GM23248 (cell line): ENCODE data around the gene EIF4G3. TPM values are rescaled to one million over a fixed set of nuclear protein-coding genes. Genes with fewer than 3 reads are reported as not detected.

ENCODE experiments used
- DNase-seq: peaks from one replicate; pipeline ENCODE4 v3.0.0-alpha.2; 2015
- H2AFZ ChIP-seq: fragments of 200-600 bp; sonication (generic); 2 replicates; pipeline ENCODE4 v1.6.1; 2016; ENCODE audit warnings: antibody characterized with exemption
- H3F3A ChIP-seq: fragments of 200-600 bp; sonication (generic); 2 replicates; pipeline ENCODE4 v1.6.1; 2016; ENCODE audit warnings: mild to moderate bottlenecking, antibody characterized with exemption, mixed run types; ENCODE audit not compliant: insufficient read depth
- H3K27ac ChIP-seq: fragments of 200-600 bp; sonication (generic); 2 replicates; pipeline ENCODE4 v1.5.1; 2016; ENCODE audit warnings: mild to moderate bottlenecking
- H3K27me3 ChIP-seq: fragments of 200-600 bp; sonication (generic); replicated peaks from 2 replicates; pipeline ENCODE4 v1.6.1; 2016; ENCODE audit warnings: mild to moderate bottlenecking; ENCODE audit not compliant: insufficient read depth
- H3K36me3 ChIP-seq: fragments of 200-600 bp; sonication (generic); 2 replicates; pipeline ENCODE4 v1.6.1; 2016; ENCODE audit warnings: low read depth, mild to moderate bottlenecking
- H3K4me1 ChIP-seq: fragments of 200-600 bp; sonication (generic); 2 replicates; pipeline ENCODE4 v1.6.1; 2016; ENCODE audit warnings: mild to moderate bottlenecking; ENCODE audit not compliant: insufficient read depth
- H3K4me2 ChIP-seq: fragments of 200-600 bp; sonication (generic); one replicate; pipeline ENCODE4 v1.6.1; 2016; ENCODE audit warnings: mild to moderate bottlenecking; ENCODE audit not compliant: unreplicated experiment
- H3K4me3 ChIP-seq: fragments of 200-600 bp; sonication (generic); 2 replicates; pipeline ENCODE4 v1.5.1; 2016; ENCODE audit warnings: mild to moderate bottlenecking
- H3K79me2 ChIP-seq: fragments of 200-600 bp; sonication (generic); 2 replicates; pipeline ENCODE4 v1.6.1; 2016; ENCODE audit warnings: mild to moderate bottlenecking; ENCODE audit not compliant: insufficient read depth
- H3K9ac ChIP-seq: fragments of 200-600 bp; sonication (generic); 2 replicates; pipeline ENCODE4 v1.6.1; 2016; ENCODE audit warnings: mild to moderate bottlenecking
- H3K9me2 ChIP-seq: fragments of 200-600 bp; sonication (generic); 2 replicates; pipeline ENCODE4 v1.6.1; 2016; ENCODE audit warnings: mixed run types, mild to moderate bottlenecking, moderate library complexity; ENCODE audit not compliant: insufficient read depth
- H3K9me3 ChIP-seq: fragments of 200-600 bp; sonication (generic); one replicate; pipeline ENCODE4 v1.6.1; 2017; ENCODE audit warnings: low read depth
- H4K20me1 ChIP-seq: fragments of 200-600 bp; sonication (generic); 2 replicates; pipeline ENCODE4 v1.6.0; 2016; ENCODE audit not compliant: insufficient read depth
- EZH2 ChIP-seq: fragments of 200-600 bp; sonication (generic); IDR thresholded peaks from 2 replicates; pipeline ENCODE4 v1.6.1; 2018; ENCODE audit warnings: antibody characterized with exemption, mild to moderate bottlenecking; ENCODE audit not compliant: insufficient read depth, poor library complexity, severe bottlenecking
- EZH2phosphoT487 ChIP-seq: fragments of 200-600 bp; sonication (generic); IDR thresholded peaks from 2 replicates; pipeline ENCODE4 v1.6.1; 2018; ENCODE audit warnings: antibody characterized with exemption, moderate library complexity, mild to moderate bottlenecking, low read depth; ENCODE audit not compliant: insufficient read depth
- WGBS, 2 experiments: methylation state at CpG; one replicate each; pipeline ENCODE4 v1.1.6; 2015 to 2017; ENCODE audit warnings: low lambda C conversion rate in 2 of 2, low coverage in 1 of 2; ENCODE audit errors: missing lambda C conversion rate in 2 of 2; 5-methylcytosine and 5-hydroxymethylcytosine counted together
- in situ Hi-C: fragments of 300-500 bp; cut with MboI; formaldehyde crosslinking; loops from 2 replicates; pipeline ENCODE4 v1.15.0; 2020
- polyA plus RNA-seq: library from polyadenylated mRNA; unstranded; fragments of >200 nt; fragmentation: Nextera tagmentation; extraction: Ambion mirVana; gene quantifications from 2 replicates; pipeline ENCODE4 v1.2.1, GENCODE V29; 2016
- total RNA-seq: library from RNA; depleted of rRNA; stranded (reverse); fragments of >200 nt; shearing (Covaris generic); gene quantifications from 2 replicates; pipeline ENCODE4 v1.2.3, GENCODE V29; 2014

The EIF4G3 gene
- total and polyA plus RNA-seq, 2 experiments from 2014 or later, result 24.0 to 43.1 TPM

- peaks cover 2% of the 10 kb centered on the region; the same call in 1 of the 2 replicates for H3K4me1 ChIP-seq
- peaks cover 12% of the 10 kb centered on the region for H4K20me1 ChIP-seq
- TF ChIP-seq EZH2phosphoT487, result no peak
- TF ChIP-seq EZH2, result no peak
- no peaks in the 10 kb centered on the region for H3K9me2 ChIP-seq
- no peak overlapping the region for H3K27ac ChIP-seq
- H3F3A ChIP-seq, result no peaks in the 10 kb centered on the region; the same call in 1 of the 2 replicates
- H3K36me3 ChIP-seq, result no peaks in the 10 kb centered on the region
- H3K4me2 ChIP-seq, result no peak overlapping the region
- no peak overlapping the region for H2AFZ ChIP-seq
- in situ Hi-C loops, result no loop called here
- no peak overlapping the region for H3K9ac ChIP-seq
- no peak for DNase-seq
- peaks cover 100% of the 10 kb centered on the region for H3K79me2 ChIP-seq
- no peak overlapping the region for H3K4me3 ChIP-seq
- H3K27me3 ChIP-seq, result no peaks in the 10 kb centered on the region
- no peaks in the 10 kb centered on the region for H3K9me3 ChIP-seq
- WGBS, 2 experiments, result 88 to 93% methylated on average over 3 of the region's 3 CpGs
Measured at GRCh38 chr1:21037091-21037490, 139.6 kb downstream of the EIF4G3 start.

GRCh38 chr1:21035794-21036193 lies 140.9 kb downstream of the EIF4G3 start:
- Histone ChIP-seq H3K9me2 (no peaks in the 10 kb centered on the region), H3K4me2 (no peak overlapping the region), H3K9me3 (no peaks in the 10 kb centered on the region), H3K79me2 (peaks cover 100% of the 10 kb centered on the region), H3K4me1 (no peaks in the 10 kb centered on the region), H3K27me3 (no peaks in the 10 kb centered on the region), H4K20me1 (peaks cover 12% of the 10 kb centered on the region), H3F3A (no peaks in the 10 kb centered on the region; the same call in 1 of the 2 replicates), H3K27ac (no peak overlapping the region), H3K4me3 (no peak overlapping the region), H3K9ac (no peak overlapping the region), H3K36me3 (no peaks in the 10 kb centered on the region), H2AFZ (no peak overlapping the region)
- 64 to 72% methylated on average over 2 of the region's 2 CpGs for WGBS, 2 experiments
- in situ Hi-C loops, result no loop called here
- DNase-seq, result no peak
- TF ChIP-seq EZH2phosphoT487, result no peak
- no peak for TF ChIP-seq EZH2

- Histone ChIP-seq H3K27ac (no peak overlapping the region), H3K36me3 (no peaks in the 10 kb centered on the region), H3K4me3 (no peak overlapping the region), H3K9ac (no peak overlapping the region), H3F3A (no peaks in the 10 kb centered on the region; the same call in 1 of the 2 replicates), H4K20me1 (peaks cover 12% of the 10 kb centered on the region), H3K9me3 (no peaks in the 10 kb centered on the region), H2AFZ (no peak overlapping the region), H3K4me2 (no peak overlapping the region), H3K27me3 (no peaks in the 10 kb centered on the region), H3K9me2 (no peaks in the 10 kb centered on the region), H3K4me1 (no peaks in the 10 kb centered on the region), H3K79me2 (peaks cover 100% of the 10 kb centered on the region)
- TF ChIP-seq EZH2phosphoT487, result no peak
- TF ChIP-seq EZH2, result no peak
- WGBS, 2 experiments, result 93 to 97% methylated on average over 11 to 14 of the region's 14 CpGs
- no peak for DNase-seq
- in situ Hi-C loops, result no loop called here
Measured at GRCh38 chr1:21034725-21035628, 141.7 kb downstream of the EIF4G3 start.

GRCh38 chr1:21032741-21033140 lies 144.0 kb downstream of the EIF4G3 start:
- TF ChIP-seq EZH2, result no peak
- no peak for TF ChIP-seq EZH2phosphoT487
- Histone ChIP-seq H3K27ac (no peak overlapping the region), H4K20me1 (peaks cover 5% of the 10 kb centered on the region; the same call in 1 of the 2 replicates), H3K36me3 (no peaks in the 10 kb centered on the region), H3F3A (peaks cover 8% of the 10 kb centered on the region; the same call in 1 of the 2 replicates), H3K79me2 (peaks cover 100% of the 10 kb centered on the region), H3K9me3 (no peaks in the 10 kb centered on the region), H3K4me1 (no peaks in the 10 kb centered on the region), H3K9me2 (no peaks in the 10 kb centered on the region), H3K27me3 (no peaks in the 10 kb centered on the region), H3K4me3 (no peak overlapping the region), H2AFZ (no peak overlapping the region), H3K9ac (no peak overlapping the region), H3K4me2 (no peak overlapping the region)
- 58 to 68% methylated on average over 3 of the region's 3 CpGs for WGBS, 2 experiments
- in situ Hi-C loops, result no loop called here
- no peak for DNase-seq
